Mucosa of descending colon (tissue), 3 donors: ENCODE data around the gene MRPS33. TPM values are rescaled to one million over a fixed set of nuclear protein-coding genes. Genes with fewer than 3 reads are reported as not detected.

Source experiments
- ATAC-seq: fragments of 200-7000 bp; cut with Tn5 transposase; one replicate; pipeline ENCODE4 v1.9.1; 2020; ENCODE audit warnings: mild to moderate bottlenecking, moderate library complexity
- DNase-seq, 3 donors: peaks; one replicate each; pipeline ENCODE4 v3.0.0-alpha.2; 2020
- H3K36me3 ChIP-seq: fragments of 200-600 bp; one replicate; pipeline ENCODE4 v1.8.0; 2021; ENCODE audit warnings: low read depth, mild to moderate bottlenecking
- H3K4me1 ChIP-seq: fragments of 200-600 bp; one replicate; pipeline ENCODE4 v1.8.0; 2021; ENCODE audit warnings: low read depth, mild to moderate bottlenecking
- H3K4me3 ChIP-seq: fragments of 200-600 bp; one replicate; pipeline ENCODE4 v1.8.0; 2021; ENCODE audit warnings: mild to moderate bottlenecking
- H3K9me3 ChIP-seq: fragments of 200-600 bp; one replicate; pipeline ENCODE4 v1.8.0; 2021; ENCODE audit warnings: mild to moderate bottlenecking
- intact Hi-C, 2 donors: fragments of 100-400 bp; cut with DNase I in 1 of 2; cut with micrococcal nuclease in 1 of 2; formaldehyde crosslinking; loops; one replicate each; pipeline versions ENCODE4 v1.11.0 to v1.11.1; 2022; cut with DNase I, micrococcal nuclease
- total RNA-seq, 3 donors: library from RNA; stranded (reverse); fragmentation: NEBNext Ultra II Directional in 2 of 3; extraction: Animal tissue kit (Norgen Biotek cat#: 25700) in 2 of 3; gene quantifications; one replicate each; pipeline versions ENCODE4 v1.2.1 to v1.2.4, GENCODE V29; 2021 to 2023
- TF ChIP-seq, protein P1 (sequence below): fragments of 200-600 bp; IDR thresholded peaks from one replicate; pipeline ENCODE4 v1.8.0; 2022; ENCODE audit warnings: antibody characterized with exemption, mild to moderate bottlenecking
- donor health status: DM: no; HTN: no; CAD: no; lungs with moderate emphysema.
- donor health status: DM: no; HTN: no; CAD: no.
- donor health status: DM: no; HTN: yes; CAD: no.

The MRPS33 gene
- total RNA-seq, 3 donors from 2014 or later = 68.8 to 102 (median 80.1) TPM

DNA sequence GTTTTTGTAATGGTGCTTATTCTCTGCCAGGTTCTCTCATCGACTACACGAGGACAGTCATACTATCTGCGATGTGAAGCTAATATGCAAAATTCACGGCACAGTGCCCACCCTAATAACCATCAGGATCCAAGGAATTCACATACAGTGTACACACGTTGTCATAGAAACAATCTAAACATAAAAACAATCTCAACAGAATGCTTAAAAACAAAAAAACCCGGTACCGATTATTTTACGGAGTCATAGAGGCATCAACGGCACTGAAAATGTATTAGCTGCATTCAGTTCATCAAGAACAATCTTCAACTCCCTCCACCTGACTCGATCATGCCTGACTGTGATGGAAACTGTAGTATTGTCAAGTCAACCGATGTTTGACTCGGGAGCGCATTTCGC, 628 bp downstream of the MRPS33 start:
- peak in 1 of 3 donors; percentile 15 for DNase-seq
- TF ChIP-seq, protein P1, sequence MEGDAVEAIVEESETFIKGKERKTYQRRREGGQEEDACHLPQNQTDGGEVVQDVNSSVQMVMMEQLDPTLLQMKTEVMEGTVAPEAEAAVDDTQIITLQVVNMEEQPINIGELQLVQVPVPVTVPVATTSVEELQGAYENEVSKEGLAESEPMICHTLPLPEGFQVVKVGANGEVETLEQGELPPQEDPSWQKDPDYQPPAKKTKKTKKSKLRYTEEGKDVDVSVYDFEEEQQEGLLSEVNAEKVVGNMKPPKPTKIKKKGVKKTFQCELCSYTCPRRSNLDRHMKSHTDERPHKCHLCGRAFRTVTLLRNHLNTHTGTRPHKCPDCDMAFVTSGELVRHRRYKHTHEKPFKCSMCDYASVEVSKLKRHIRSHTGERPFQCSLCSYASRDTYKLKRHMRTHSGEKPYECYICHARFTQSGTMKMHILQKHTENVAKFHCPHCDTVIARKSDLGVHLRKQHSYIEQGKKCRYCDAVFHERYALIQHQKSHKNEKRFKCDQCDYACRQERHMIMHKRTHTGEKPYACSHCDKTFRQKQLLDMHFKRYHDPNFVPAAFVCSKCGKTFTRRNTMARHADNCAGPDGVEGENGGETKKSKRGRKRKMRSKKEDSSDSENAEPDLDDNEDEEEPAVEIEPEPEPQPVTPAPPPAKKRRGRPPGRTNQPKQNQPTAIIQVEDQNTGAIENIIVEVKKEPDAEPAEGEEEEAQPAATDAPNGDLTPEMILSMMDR = no peak
- Histone ChIP-seq H3K36me3 (no peaks in the 10 kb centered on the region), H3K9me3 (no peaks in the 10 kb centered on the region), H3K4me1 (peaks cover 16% of the 10 kb centered on the region), H3K4me3 (peak overlapping the region; percentile 50)
- peak; percentile 1 for ATAC-seq
- intact Hi-C loops = loop anchor here (5.0 kb wide), 1 partner anchor 202 kb away; no protein-coding TSS in a partner anchor

GRCh38 chr7:141013345-141013715, 1.4 kb downstream of the MRPS33 start:
- no peaks in the 10 kb centered on the region for H3K36me3 ChIP-seq
- intact Hi-C loops = loop anchor here (5.0 kb wide), 1 partner anchor 201 kb away; no protein-coding TSS in a partner anchor

DNA sequence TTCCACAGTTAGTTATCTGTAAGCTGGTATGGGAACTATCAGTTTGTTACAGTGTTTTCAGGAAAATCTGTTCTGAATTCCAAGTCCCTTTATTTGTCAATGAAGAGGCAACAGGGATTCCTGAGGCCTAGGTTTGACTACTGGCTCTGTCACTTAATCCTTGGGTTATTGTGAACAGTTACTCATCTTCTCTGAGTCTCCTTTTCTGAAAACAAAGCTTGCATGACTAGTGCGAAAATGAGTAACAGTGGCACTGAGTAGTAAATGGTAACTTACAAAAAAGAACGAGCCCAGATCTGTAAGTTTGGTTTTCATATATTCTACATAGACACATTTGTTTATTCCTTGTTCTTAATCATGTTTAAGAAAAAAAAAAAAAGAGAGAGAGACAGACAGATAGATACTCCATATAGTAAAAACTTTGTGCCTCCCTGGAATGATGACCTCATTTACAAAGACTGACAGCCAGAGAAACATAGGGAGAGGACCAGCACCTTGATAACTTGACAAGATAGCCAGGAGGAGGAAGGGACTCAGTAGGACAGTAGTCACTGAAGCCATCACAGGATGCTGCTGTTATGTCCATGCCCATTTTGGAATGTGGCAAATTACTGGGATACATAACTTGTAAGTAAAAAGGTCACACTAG, 1.9 kb downstream of the MRPS33 start:
- Histone ChIP-seq H3K4me1 (peaks cover 16% of the 10 kb centered on the region), H3K9me3 (no peaks in the 10 kb centered on the region), H3K36me3 (no peaks in the 10 kb centered on the region), H3K4me3 (no peak overlapping the region)
- ATAC-seq (no peak), DNase-seq (no peak)
- TF ChIP-seq, protein P1 = no peak
- intact Hi-C loops = loop anchor here (5.0 kb wide), 1 partner anchor 201 kb away; no protein-coding TSS in a partner anchor

More at GRCh38 chr7:141013345-141013715, 1.4 kb downstream of the MRPS33 start:
- H3K4me1 ChIP-seq = peaks cover 16% of the 10 kb centered on the region
- DNase-seq = no peak
- no peaks in the 10 kb centered on the region for H3K9me3 ChIP-seq
- no peak for ATAC-seq
- TF ChIP-seq, protein P1 = no peak
- no peak overlapping the region for H3K4me3 ChIP-seq

DNA sequence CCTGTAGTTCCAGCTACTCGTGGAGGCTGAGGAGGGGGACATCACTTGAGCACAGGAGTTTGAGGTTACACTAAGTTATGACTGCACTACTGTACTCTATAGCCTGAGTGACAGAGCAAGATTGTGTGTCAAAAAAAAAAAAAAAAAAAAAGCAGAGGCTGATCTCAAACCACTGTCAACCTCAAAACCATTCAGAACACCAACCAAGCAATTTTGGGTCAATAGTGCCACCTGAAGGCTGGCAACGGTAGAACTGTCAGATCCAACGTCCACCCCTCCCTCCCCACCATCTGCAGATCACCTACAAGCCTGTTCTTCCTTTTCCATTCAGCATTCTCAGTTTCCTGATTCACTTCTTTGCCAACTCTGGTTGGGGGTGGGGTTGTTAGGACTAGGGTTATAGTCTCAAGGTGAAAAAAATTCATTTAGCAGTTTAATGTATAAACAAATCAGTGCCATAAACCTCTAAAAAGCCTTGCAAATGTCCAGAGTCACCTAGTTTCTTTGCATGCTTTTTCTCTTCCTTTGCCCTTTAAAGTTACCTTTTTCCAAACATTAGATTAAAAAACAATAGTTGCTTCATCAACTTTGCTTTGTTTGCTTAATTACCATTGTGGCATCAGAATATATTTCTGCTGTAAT, 2.6 kb downstream of the MRPS33 start:
- ATAC-seq (peak; percentile 72), DNase-seq (peak; percentile 50 to 86 (median 77))
- Histone ChIP-seq H3K9me3 (no peaks in the 10 kb centered on the region), H3K4me1 (peaks cover 16% of the 10 kb centered on the region), H3K36me3 (no peaks in the 10 kb centered on the region), H3K4me3 (no peak overlapping the region)
- intact Hi-C loops = loop anchor here (5.0 kb wide), 1 partner anchor 200 kb away; no protein-coding TSS in a partner anchor
- TF ChIP-seq, protein P1 = peak; percentile 18

- DNase-seq (no peak), ATAC-seq (no peak)
- intact Hi-C loops = loop anchor here (5.0 kb wide), 1 partner anchor 199 kb away; no protein-coding TSS in a partner anchor
- Histone ChIP-seq H3K4me3 (no peak overlapping the region), H3K9me3 (no peaks in the 10 kb centered on the region), H3K36me3 (no peaks in the 10 kb centered on the region), H3K4me1 (peaks cover 16% of the 10 kb centered on the region)
- TF ChIP-seq, protein P1 = no peak
Measured at GRCh38 chr7:141011443-141011842, 3.3 kb downstream of the MRPS33 start.
